Hepatocyte (in vitro differentiated cells): ENCODE data around the gene PCLO. TPM values are rescaled to one million over a fixed set of nuclear protein-coding genes. Genes with fewer than 3 reads are reported as not detected.

Source experiments
- DNase-seq: peaks from one replicate; pipeline ENCODE4 v3.0.0-alpha.2; 2016; ENCODE audit warnings: low spot score
- H2AFZ ChIP-seq: fragments of 200-600 bp; sonication (generic); 2 replicates; pipeline ENCODE4 v1.6.0; 2016; ENCODE audit warnings: antibody characterized with exemption, mild to moderate bottlenecking
- H3K27ac ChIP-seq: fragments of 200-600 bp; sonication (generic); 2 replicates; pipeline ENCODE4 v1.5.1; 2016; ENCODE audit warnings: mild to moderate bottlenecking
- H3K27me3 ChIP-seq: fragments of 200-600 bp; sonication (generic); 2 replicates; pipeline ENCODE4 v1.6.1; 2016
- H3K36me3 ChIP-seq: fragments of 200-600 bp; sonication (generic); replicated peaks from 2 replicates; pipeline ENCODE4 v1.5.1; 2016; ENCODE audit warnings: low read depth; ENCODE audit not compliant: insufficient read depth
- H3K4me1 ChIP-seq: fragments of 200-600 bp; sonication (generic); 2 replicates; pipeline ENCODE4 v1.5.1; 2016; ENCODE audit warnings: mild to moderate bottlenecking, moderate library complexity; ENCODE audit not compliant: insufficient read depth
- H3K4me2 ChIP-seq: fragments of 200-600 bp; sonication (generic); 2 replicates; pipeline ENCODE4 v1.6.0; 2016
- H3K4me3 ChIP-seq: fragments of 200-600 bp; sonication (generic); 2 replicates; pipeline ENCODE4 v1.5.1; 2016; ENCODE audit warnings: mild to moderate bottlenecking
- H3K79me2 ChIP-seq: fragments of 200-600 bp; sonication (generic); 2 replicates; pipeline ENCODE4 v1.6.0; 2017; ENCODE audit warnings: mild to moderate bottlenecking
- H3K9me2 ChIP-seq: fragments of 200-600 bp; sonication (generic); replicated peaks from 2 replicates; pipeline ENCODE4 v1.6.0; 2017; ENCODE audit warnings: mild to moderate bottlenecking; ENCODE audit not compliant: insufficient read depth
- H3K9me3 ChIP-seq: fragments of 200-600 bp; sonication (generic); 2 replicates; pipeline ENCODE4 v1.5.1; 2016; ENCODE audit warnings: low read depth, mild to moderate bottlenecking
- H4K20me1 ChIP-seq: fragments of 200-600 bp; sonication (generic); 2 replicates; pipeline ENCODE4 v1.6.0; 2016; ENCODE audit warnings: mild to moderate bottlenecking; ENCODE audit not compliant: insufficient read depth, poor library complexity, severe bottlenecking
- CTCF ChIP-seq: fragments of 200-600 bp; sonication (generic); IDR thresholded peaks from 2 replicates; pipeline ENCODE4 v1.5.1; 2016; ENCODE audit warnings: antibody characterized with exemption, mild to moderate bottlenecking; ENCODE audit not compliant: poor library complexity
- EZH2 ChIP-seq: fragments of 200-600 bp; sonication (generic); IDR thresholded peaks from 2 replicates; pipeline ENCODE4 v1.6.1; 2016; ENCODE audit warnings: antibody characterized with exemption, mild to moderate bottlenecking, borderline replicate concordance
- EZH2phosphoT487 ChIP-seq: fragments of 200-600 bp; sonication (generic); IDR thresholded peaks from one replicate; pipeline ENCODE4 v1.6.1; 2018; ENCODE audit warnings: antibody characterized with exemption, mild to moderate bottlenecking, low read depth, moderate library complexity; ENCODE audit not compliant: unreplicated experiment, severe bottlenecking
- WGBS: methylation state at CpG from one replicate; pipeline ENCODE4 v1.1.6; 2016; ENCODE audit warnings: low lambda C conversion rate; ENCODE audit errors: missing lambda C conversion rate; 5-methylcytosine and 5-hydroxymethylcytosine counted together
- polyA plus RNA-seq: library from polyadenylated mRNA; unstranded; fragments of >200 nt; fragmentation: Nextera tagmentation; extraction: Ambion mirVana; gene quantifications from 2 replicates; pipeline ENCODE4 v1.2.1, GENCODE V29; 2016
- total RNA-seq: library from RNA; depleted of rRNA; stranded (reverse); fragments of >200 nt; gene quantifications from 2 replicates; pipeline ENCODE4 v1.2.3, GENCODE V29; 2014

The PCLO gene
- total and polyA plus RNA-seq, 2 experiments from 2014 or later = 1.3 to 8.1 TPM

DNA sequence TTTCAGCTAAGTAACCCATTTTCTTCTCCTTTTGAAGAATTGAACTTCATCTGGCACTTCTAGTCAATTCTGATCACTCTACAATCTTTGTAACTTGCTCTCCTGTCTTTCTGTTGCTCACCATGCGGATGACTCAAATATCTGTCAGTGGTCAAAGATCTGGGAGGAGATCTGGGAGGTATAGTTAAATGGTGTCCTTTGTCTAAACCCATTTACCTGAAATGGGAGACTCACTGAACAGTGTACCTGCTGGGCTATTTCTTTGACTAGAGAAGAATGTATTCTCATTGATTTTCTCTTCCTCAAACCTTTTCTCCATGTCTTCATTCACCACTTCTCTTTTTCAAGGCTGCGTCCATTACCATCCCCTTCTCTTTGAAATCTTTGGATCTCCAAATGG lies 42.0 kb upstream of the PCLO start:
- DNase-seq = no peak
- H3K9me3 ChIP-seq = no peaks in the 10 kb centered on the region
- 83% methylated on average over 2 of the region's 2 CpGs for WGBS
- no peak overlapping the region for H3K4me2 ChIP-seq
- TF ChIP-seq EZH2 (no peak), EZH2phosphoT487 (no peak), CTCF (no peak)
- H3K36me3 ChIP-seq = no peaks in the 10 kb centered on the region
- no peak overlapping the region for H3K4me3 ChIP-seq
- no peaks in the 10 kb centered on the region for H3K27me3 ChIP-seq
- no peaks in the 10 kb centered on the region for H3K9me2 ChIP-seq
- no peak overlapping the region for H3K27ac ChIP-seq
- H2AFZ ChIP-seq = no peak overlapping the region
- no peaks in the 10 kb centered on the region for H4K20me1 ChIP-seq
- no peaks in the 10 kb centered on the region for H3K4me1 ChIP-seq
- H3K79me2 ChIP-seq = no peaks in the 10 kb centered on the region

GRCh38 chr7:83201355-83201754 lies 38.7 kb upstream of the PCLO start:
- WGBS = 100% methylated on average over 1 of the region's 1 CpG
- no peak overlapping the region for H2AFZ ChIP-seq

DNA sequence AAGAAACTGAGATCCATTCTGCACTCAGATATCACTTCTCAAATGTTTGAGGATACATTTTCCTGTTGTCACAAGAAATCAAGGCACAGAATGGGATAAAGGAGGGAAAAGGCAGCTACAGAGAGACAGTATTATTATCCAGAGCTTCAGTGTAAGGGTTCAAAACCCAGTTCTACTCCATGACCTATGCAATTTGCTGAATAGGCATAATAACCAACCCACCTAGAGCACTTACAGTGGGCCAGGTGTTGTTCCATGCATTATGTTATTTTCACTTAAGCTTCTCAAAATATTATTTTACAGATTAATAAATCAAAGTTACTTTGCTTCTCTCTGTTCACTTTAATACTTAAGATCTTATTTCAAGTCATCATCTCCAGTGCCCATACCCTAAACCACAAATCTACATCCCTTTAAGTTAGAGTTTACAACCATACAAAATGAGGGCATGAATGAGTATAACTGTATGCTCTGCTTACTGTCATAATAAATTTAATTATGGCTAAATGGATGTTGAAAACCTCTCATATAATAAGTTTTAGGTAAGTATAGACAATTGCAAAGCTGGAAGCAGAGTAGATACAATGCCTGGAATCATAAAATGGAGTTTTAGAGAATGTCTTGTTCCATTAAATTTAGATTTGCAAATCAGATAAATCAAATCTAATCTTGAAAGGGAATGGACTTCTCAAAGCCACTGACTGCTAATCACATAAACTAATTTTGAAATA lies 28.1 kb upstream of the PCLO start:
- no peaks in the 10 kb centered on the region for H3K27me3 ChIP-seq
- no peaks in the 10 kb centered on the region for H3K9me2 ChIP-seq
- TF ChIP-seq CTCF = no peak
- TF ChIP-seq EZH2 = no peak
- no peak for TF ChIP-seq EZH2phosphoT487
- no peak overlapping the region for H2AFZ ChIP-seq
- DNase-seq = no peak
- H3K79me2 ChIP-seq = no peaks in the 10 kb centered on the region
- no peak overlapping the region for H3K4me3 ChIP-seq
- H3K36me3 ChIP-seq = no peaks in the 10 kb centered on the region
- H3K9me3 ChIP-seq = no peaks in the 10 kb centered on the region
- no peak overlapping the region for H3K4me2 ChIP-seq
- no peaks in the 10 kb centered on the region for H4K20me1 ChIP-seq
- no peak overlapping the region for H3K27ac ChIP-seq
- H3K4me1 ChIP-seq = no peaks in the 10 kb centered on the region

More at GRCh38 chr7:83201355-83201754, 38.7 kb upstream of the PCLO start:
- Histone ChIP-seq H3K36me3 (no peaks in the 10 kb centered on the region), H3K4me3 (no peak overlapping the region), H3K9me2 (no peaks in the 10 kb centered on the region), H3K9me3 (no peaks in the 10 kb centered on the region), H3K27ac (no peak overlapping the region), H3K4me2 (no peak overlapping the region), H3K79me2 (no peaks in the 10 kb centered on the region), H4K20me1 (no peaks in the 10 kb centered on the region), H3K27me3 (no peaks in the 10 kb centered on the region), H3K4me1 (no peaks in the 10 kb centered on the region)
- no peak for DNase-seq
- TF ChIP-seq EZH2phosphoT487 (no peak), CTCF (no peak), EZH2 (no peak)

- H3K27ac ChIP-seq = no peak overlapping the region
- 79% methylated on average over 1 of the region's 1 CpG for WGBS
- no peak overlapping the region for H3K4me3 ChIP-seq
- no peaks in the 10 kb centered on the region for H4K20me1 ChIP-seq
- no peak overlapping the region for H3K4me2 ChIP-seq
- TF ChIP-seq CTCF (no peak), EZH2phosphoT487 (no peak), EZH2 (no peak)
- DNase-seq = no peak
- no peaks in the 10 kb centered on the region for H3K36me3 ChIP-seq
- H3K27me3 ChIP-seq = no peaks in the 10 kb centered on the region
- H3K4me1 ChIP-seq = no peaks in the 10 kb centered on the region
- no peaks in the 10 kb centered on the region for H3K9me2 ChIP-seq
- H3K9me3 ChIP-seq = peaks cover 3% of the 10 kb centered on the region
- H3K79me2 ChIP-seq = no peaks in the 10 kb centered on the region
- H2AFZ ChIP-seq = no peak overlapping the region
Measured at GRCh38 chr7:83178796-83179195, 16.1 kb upstream of the PCLO start.
